HepG2 (cell line): ENCODE results near the gene LMNTD1. TPM values are rescaled to one million over a fixed set of nuclear protein-coding genes. Genes with fewer than 3 reads are reported as not detected.

Source experiments
- ATAC-seq: fragments of 200-7000 bp; cut with Tn5 transposase; 3 replicates; pipeline ENCODE4 v1.9.1; 2020; ENCODE audit warnings: mild to moderate bottlenecking, moderate library complexity
- BruUV-seq: library from RNA; stranded (reverse); fragments of 400-500 nt; replicated peaks from 2 replicates; lab custom pipeline; 2021; lab: Mats Ljungman, UMichigan
- CTCF ChIA-PET: fragments of 300-600 bp; formaldehyde crosslinking; extraction: SDS; loops from one replicate; lab custom pipeline; 2021; ENCODE audit warnings: low total read pairs, inconsistent platforms, low intra/inter-chr PET ratio; lab: Yijun Ruan, JAX
- POLR2A ChIA-PET: fragments of 350-600 bp; sonication (Branson Sonifier 250); formaldehyde crosslinking; loops from one replicate; lab custom pipeline; 2020; ENCODE audit warnings: antibody characterized with exemption, inconsistent platforms; lab: Yijun Ruan, JAX
- DNase-seq: peaks from one replicate; pipeline ENCODE4 v3.0.0-alpha.2; 2015; ENCODE audit warnings: low spot score
- FAIRE-seq: peaks from 3 replicates; lab custom pipeline; 2011; peaks lifted over from hg19 to GRCh38; lab: Jason Lieb, UNC
- H2AFZ ChIP-seq: one replicate; pipeline ENCODE4 v1.6.1; 2011; ENCODE audit warnings: low read length, inconsistent platforms
- H3K27ac ChIP-seq: fragments of 300-600 bp; 3 replicates; pipeline ENCODE4 v1.8.0; 2011; ENCODE audit warnings: mixed run types, mild to moderate bottlenecking, mixed read lengths, low read length, inconsistent platforms; ENCODE audit not compliant: insufficient read depth; ENCODE audit errors: extremely low read length
- H3K27me3 ChIP-seq, 2 experiments: fragments of 200-600 bp in 1 of 2; 2 replicates in 1 of 2; 3 replicates in 1 of 2; pipeline versions ENCODE4 v1.6.0 to v1.8.0; 2011; ENCODE audit warnings: low read length in 2 of 2, mild to moderate bottlenecking in 2 of 2, moderate library complexity in 2 of 2, inconsistent platforms in 1 of 2; ENCODE audit not compliant: insufficient read depth in 2 of 2, control insufficient read depth in 1 of 2
- H3K36me3 ChIP-seq, 2 experiments: fragments of 200-600 bp in 1 of 2; replicated peaks in 1 of 2; 2 replicates in 1 of 2; 3 replicates in 1 of 2; pipeline versions ENCODE4 v1.5.1 to v1.8.0; 2011; ENCODE audit warnings: low read length in 2 of 2, inconsistent platforms in 1 of 2; ENCODE audit not compliant: insufficient read depth in 2 of 2, control insufficient read depth in 1 of 2
- H3K4me1 ChIP-seq: 2 replicates; pipeline ENCODE4 v1.5.1; 2012; ENCODE audit warnings: low read length, inconsistent platforms; ENCODE audit not compliant: insufficient read depth
- H3K4me2 ChIP-seq: 2 replicates; pipeline ENCODE4 v1.6.0; 2011; ENCODE audit warnings: low read depth, low read length, inconsistent platforms
- H3K4me3 ChIP-seq, 3 experiments: fragments of 200-600 bp in 1 of 3; sonication (generic), shearing (Covaris generic) in 1 of 3; replicated peaks in 1 of 3; 2 replicates each; pipeline ENCODE4 v1.5.1; 2011 to 2016; ENCODE audit warnings: low read length in 3 of 3, inconsistent platforms in 2 of 3, low read depth in 2 of 3, mild to moderate bottlenecking in 2 of 3, control low read depth in 1 of 3, mixed read lengths in 1 of 3; ENCODE audit not compliant: insufficient read depth in 1 of 3
- H3K79me2 ChIP-seq: one replicate; pipeline ENCODE4 v1.6.1; 2011; ENCODE audit warnings: low read length, inconsistent platforms; ENCODE audit not compliant: insufficient read depth
- H3K9ac ChIP-seq: 2 replicates; pipeline ENCODE4 v1.6.0; 2011; ENCODE audit warnings: mild to moderate bottlenecking, low read depth, low read length, inconsistent platforms; ENCODE audit not compliant: insufficient read depth
- H3K9me3 ChIP-seq: 2 replicates; pipeline ENCODE4 v1.5.1; 2012; ENCODE audit warnings: mild to moderate bottlenecking, low read length
- H4K20me1 ChIP-seq: 2 replicates; pipeline ENCODE4 v1.6.0; 2011; ENCODE audit warnings: inconsistent platforms, mild to moderate bottlenecking, low read length, moderate library complexity; ENCODE audit not compliant: insufficient read depth
- CENPX ChIP-seq: sonication (generic); formaldehyde crosslinking; IDR thresholded peaks from 2 replicates; pipeline ENCODE4 v1.9.0; 2021; ENCODE audit warnings: mild to moderate bottlenecking, missing genetic modification reagents, moderate library complexity
- MYNN ChIP-seq: sonication (generic); formaldehyde crosslinking; IDR thresholded peaks from 2 replicates; pipeline ENCODE4 v1.4.0; 2020; ENCODE audit warnings: mild to moderate bottlenecking, low read depth, missing genetic modification reagents
- NFRKB ChIP-seq: fragments of 450-650 bp; IDR thresholded peaks from 2 replicates; pipeline ENCODE4 v1.6.1; 2017
- RFXANK ChIP-seq: IDR thresholded peaks from 2 replicates; pipeline ENCODE4 v1.6.1; 2016
- RFXAP ChIP-seq: sonication (generic); formaldehyde crosslinking; IDR thresholded peaks from 2 replicates; pipeline ENCODE4 v1.4.0; 2020; ENCODE audit warnings: missing genetic modification reagents, borderline replicate concordance
- SRSF1 ChIP-seq: fragments of 200-400 bp; formaldehyde crosslinking; optimal IDR thresholded peaks from 2 replicates; pipeline ENCODE3; 2017; ENCODE audit warnings: mild to moderate bottlenecking, low read depth, low read length, moderate library complexity
- TFDP2 ChIP-seq: sonication (generic); formaldehyde crosslinking; IDR thresholded peaks from 2 replicates; pipeline ENCODE4 v1.4.0; 2020; ENCODE audit warnings: missing genetic modification reagents
- THAP11 ChIP-seq: IDR thresholded peaks from 2 replicates; pipeline ENCODE4 v1.6.1; 2016; ENCODE audit warnings: missing biosample characterization, missing genetic modification reagents
- ZBTB20 ChIP-seq: sonication (generic); formaldehyde crosslinking; IDR thresholded peaks from 2 replicates; pipeline ENCODE4 v1.8.1; 2023; ENCODE audit warnings: missing genetic modification reagents, low read depth, mild to moderate bottlenecking, borderline replicate concordance
- ZNF234 ChIP-seq: sonication (generic); formaldehyde crosslinking; conservative IDR thresholded peaks from 2 replicates; pipeline ENCODE4 v1.5.1; 2020; ENCODE audit warnings: mild to moderate bottlenecking, missing genetic modification reagents
- ZNF256 ChIP-seq: sonication (generic); formaldehyde crosslinking; conservative IDR thresholded peaks from 2 replicates; pipeline ENCODE4 v1.4.0; 2020; ENCODE audit warnings: missing genetic modification reagents
- ZNF546 ChIP-seq: sonication (generic); formaldehyde crosslinking; conservative IDR thresholded peaks from 2 replicates; pipeline ENCODE4 v1.8.1; 2023; ENCODE audit warnings: mild to moderate bottlenecking, missing genetic modification reagents
- ZNF564 ChIP-seq: sonication (generic); formaldehyde crosslinking; IDR thresholded peaks from 2 replicates; pipeline ENCODE4 v1.8.1; 2023; ENCODE audit warnings: mild to moderate bottlenecking, missing genetic modification reagents
- ZNF598 ChIP-seq: sonication (generic); formaldehyde crosslinking; IDR thresholded peaks from 2 replicates; pipeline ENCODE4 v1.5.1; 2020; ENCODE audit warnings: mild to moderate bottlenecking, missing genetic modification reagents, borderline replicate concordance
- ZNF652 ChIP-seq: IDR thresholded peaks from 2 replicates; pipeline ENCODE4 v1.6.1; 2016; ENCODE audit warnings: low read depth, borderline replicate concordance
- in situ Hi-C: cut with HindIII; loops from 2 replicates; pipeline ENCODE4 v1.10.0; 2017; ENCODE audit warnings: low pct_unique_long_range_greater_than_20kb; ENCODE audit not compliant: extremely low pct_ligation_motif_present
- intact Hi-C: fragments of 100-400 bp; cut with micrococcal nuclease; formaldehyde crosslinking; loops from one replicate; pipeline ENCODE4 v1.10.0; 2022; ENCODE audit not compliant: unreplicated experiment
- polyA plus RNA-seq, 8 experiments: library from polyadenylated mRNA; depleted of rRNA in 3 of 8; stranded (reverse) in 7 of 8; unstranded in 1 of 8; fragments of >200 nt; fragmentation: Illumina TruSeq in 4 of 8; extraction: Trizol in 4 of 8; gene quantifications; 2 replicates each; pipeline versions ENCODE4 v1.2.1 to v1.2.3, GENCODE V29; 2011 to 2016; ENCODE audit warnings: low read depth in 4 of 8, missing spikeins in 1 of 8, mixed read lengths in 1 of 8; ENCODE audit not compliant: insufficient read depth in 1 of 8
- total RNA-seq, 5 experiments: library from RNA; depleted of rRNA; stranded (reverse); fragments of >200 nt; fragmentation: Illumina TruSeq; extraction: Trizol; gene quantifications; 2 replicates each; pipeline ENCODE4 v1.2.3, GENCODE V29; 2016; ENCODE audit warnings: low read depth in 1 of 5

Gene LMNTD1
- total and polyA plus RNA-seq, 2 of the 13 experiments (the other 11 are each of a cell fraction or from before 2014, with no cell fraction given): not detected

GRCh38 chr12:25526778-25527177 lies 26.3 kb downstream of the LMNTD1 start (continued):
- no peak for TF ChIP-seq CENPX (CRISPR knock-in tag)
- no peak for TF ChIP-seq ZNF546 (CRISPR knock-in tag)
- no peak for TF ChIP-seq ZBTB20 (CRISPR knock-in tag)

DNA sequence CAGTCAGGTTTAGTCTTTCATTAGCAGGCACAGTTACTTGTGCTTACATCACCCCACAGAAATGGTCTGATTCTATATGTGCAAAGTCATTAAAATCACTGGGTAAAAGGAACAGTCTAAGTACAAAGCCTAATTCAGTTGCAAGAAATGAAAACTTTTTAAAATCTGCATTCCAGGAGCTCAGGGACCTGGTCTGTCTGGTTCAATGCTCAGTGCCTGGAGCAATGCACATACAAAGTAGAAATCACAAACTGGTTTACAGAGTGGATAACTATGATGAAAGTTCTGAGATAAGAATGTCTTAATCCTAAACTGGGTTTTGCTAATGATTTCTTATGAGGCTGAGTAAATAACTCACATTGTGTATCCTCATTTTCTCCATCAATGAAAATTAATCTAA lies 28.7 kb downstream of the LMNTD1 start:
- intact Hi-C loops: no loop called here
- BruUV-seq: no TSS peak

More for the DNA sequence above, 28.7 kb downstream of the LMNTD1 start:
- ChIA-PET POLR2A (no interaction called here), CTCF (no interaction called here)
- Histone ChIP-seq H3K4me2 (no peak overlapping the region), H3K9me3 (no peaks in the 10 kb centered on the region), H3K4me3 (no peak overlapping the region), H3K36me3 (no peaks in the 10 kb centered on the region), H3K27me3 (no peaks in the 10 kb centered on the region; a peak in 1 of 5 replicates), H3K27ac (no peak overlapping the region), H4K20me1 (no peaks in the 10 kb centered on the region), H3K4me1 (peaks cover 19% of the 10 kb centered on the region), H3K9ac (no peak overlapping the region), H2AFZ (no peak overlapping the region), H3K79me2 (no peaks in the 10 kb centered on the region)
- FAIRE-seq (no peak), ATAC-seq (no peak), DNase-seq (no peak)
- TF ChIP-seq NFRKB (no peak), SRSF1 (no peak), ZNF652 (CRISPR knock-in tag) (no peak), RFXAP (CRISPR knock-in tag) (no peak), ZNF564 (CRISPR knock-in tag) (no peak), TFDP2 (CRISPR knock-in tag) (no peak), ZNF234 (CRISPR knock-in tag) (no peak), ZNF256 (CRISPR knock-in tag) (no peak), MYNN (CRISPR knock-in tag) (no peak), RFXANK (CRISPR knock-in tag) (no peak), THAP11 (CRISPR knock-in tag) (no peak), ZNF598 (no peak)
- in situ Hi-C loops: no loop called here
